Parathyroid adenoma (tissue), 2 donors: ENCODE results near the gene C5orf15.

ENCODE experiments used
- H2AFZ ChIP-seq: fragments of 300-600 bp; sonication (generic); one replicate; pipeline ENCODE4 v1.7.0; 2017; ENCODE audit warnings: antibody characterized with exemption, mild to moderate bottlenecking
- H3K27ac ChIP-seq: fragments of 300-600 bp; sonication (generic); one replicate; pipeline ENCODE4 v1.7.0; 2017
- H3K27me3 ChIP-seq: fragments of 300-600 bp; sonication (generic); one replicate; pipeline ENCODE4 v1.7.0; 2017; ENCODE audit warnings: low read length; ENCODE audit not compliant: control insufficient read depth, insufficient read depth
- H3K36me3 ChIP-seq: fragments of 300-600 bp; sonication (generic); one replicate; pipeline ENCODE4 v1.7.0; 2017; ENCODE audit warnings: low read length; ENCODE audit not compliant: control insufficient read depth, insufficient read depth
- H3K4me1 ChIP-seq: fragments of 300-600 bp; sonication (generic); one replicate; pipeline ENCODE4 v1.7.0; 2017; ENCODE audit warnings: control low read depth
- H3K4me2 ChIP-seq: fragments of 300-600 bp; sonication (generic); one replicate; pipeline ENCODE4 v1.7.0; 2017; ENCODE audit warnings: low read length
- H3K4me3 ChIP-seq: fragments of 300-600 bp; sonication (generic); one replicate; pipeline ENCODE4 v1.7.0; 2017; ENCODE audit warnings: low read depth, low read length
- H3K79me2 ChIP-seq: fragments of 300-600 bp; sonication (generic); one replicate; pipeline ENCODE4 v1.7.0; 2017; ENCODE audit warnings: control low read depth
- H3K9ac ChIP-seq: fragments of 300-600 bp; sonication (generic); one replicate; pipeline ENCODE4 v1.7.0; 2017; ENCODE audit warnings: mild to moderate bottlenecking
- H3K9me3 ChIP-seq: fragments of 300-600 bp; sonication (generic); one replicate; pipeline ENCODE4 v1.7.0; 2017; ENCODE audit warnings: low read length; ENCODE audit not compliant: control insufficient read depth
- CTCF ChIP-seq: fragments of 300-600 bp; sonication (generic); IDR thresholded peaks from one replicate; pipeline ENCODE4 v1.7.0; 2017; ENCODE audit warnings: antibody characterized with exemption, mild to moderate bottlenecking
- donor health status: primary hyperparathyroidism.

The C5orf15 gene

GRCh38 chr5:133968204-133968980, at the start of gene C5orf15:
Gene C5orf15 (minus strand): TSS chr5:133968625. CDS start chr5:133968584, 41 bp downstream.
- Histone ChIP-seq H3K27me3 (no peaks in the 10 kb centered on the region), H3K4me2 (peak within 1 kb of the TSS; percentile 90), H3K27ac (peak within 1 kb of the TSS; percentile 86), H3K4me1 (no peaks in the 10 kb centered on the region), H3K4me3 (peak within 1 kb of the TSS; percentile 96), H2AFZ (peak within 1 kb of the TSS; percentile 92), H3K36me3 (no peaks in the 10 kb centered on the region), H3K9me3 (no peaks in the 10 kb centered on the region), H3K79me2 (peaks cover 2% of the 10 kb centered on the region), H3K9ac (peak within 1 kb of the TSS; percentile 62)
- peak; percentile 24 for TF ChIP-seq CTCF

- TF ChIP-seq CTCF = no peak
- no peaks in the 10 kb centered on the region for H3K36me3 ChIP-seq
- H3K4me1 ChIP-seq = peaks cover 4% of the 10 kb centered on the region
- no peak overlapping the region for H3K4me2 ChIP-seq
- H3K27ac ChIP-seq = no peak overlapping the region
- H2AFZ ChIP-seq = no peak overlapping the region
- no peaks in the 10 kb centered on the region for H3K27me3 ChIP-seq
- H3K4me3 ChIP-seq = no peak overlapping the region
- H3K79me2 ChIP-seq = peaks cover 3% of the 10 kb centered on the region
- no peaks in the 10 kb centered on the region for H3K9me3 ChIP-seq
- H3K9ac ChIP-seq = no peak overlapping the region
Observed at GRCh38 chr5:134008266-134008749, 39.9 kb upstream of the C5orf15 start.

- H3K9ac ChIP-seq = no peak overlapping the region
- peaks cover 8% of the 10 kb centered on the region for H3K79me2 ChIP-seq
- H3K4me2 ChIP-seq = no peak overlapping the region
- no peaks in the 10 kb centered on the region for H3K9me3 ChIP-seq
- H3K27me3 ChIP-seq = no peaks in the 10 kb centered on the region
- H3K36me3 ChIP-seq = no peaks in the 10 kb centered on the region
- H3K4me3 ChIP-seq = no peak overlapping the region
- peaks cover 10% of the 10 kb centered on the region for H3K4me1 ChIP-seq
- H2AFZ ChIP-seq = no peak overlapping the region
- H3K27ac ChIP-seq = no peak overlapping the region
- TF ChIP-seq CTCF = no peak
Observed at GRCh38 chr5:134007581-134008265, 39.3 kb upstream of the C5orf15 start.

- no peak overlapping the region for H3K4me3 ChIP-seq
- H3K9me3 ChIP-seq = no peaks in the 10 kb centered on the region
- no peak overlapping the region for H3K27ac ChIP-seq
- no peak overlapping the region for H3K9ac ChIP-seq
- no peaks in the 10 kb centered on the region for H3K36me3 ChIP-seq
- H3K4me1 ChIP-seq = peaks cover 20% of the 10 kb centered on the region
- H2AFZ ChIP-seq = peak overlapping the region; percentile 98
- peak overlapping the region; percentile 57 for H3K4me2 ChIP-seq
- H3K27me3 ChIP-seq = no peaks in the 10 kb centered on the region
- peaks cover 24% of the 10 kb centered on the region for H3K79me2 ChIP-seq
- no peak for TF ChIP-seq CTCF
Observed at GRCh38 chr5:134006115-134006514, 37.7 kb upstream of the C5orf15 start.
